ENCODE results near the gene SWAP70. TPM values are rescaled to one million over a fixed set of nuclear protein-coding genes. Genes with fewer than 3 reads are reported as not detected.
A peak's percentile ranks its signal among the peaks of the same experiment; 100 is the strongest.

The SWAP70 gene
- total and polyA plus RNA-seq, 10 of the 15 experiments (the other 5 are each of a cell fraction or from before 2014, with no cell fraction given): 20.6 to 62.4 (median 41.7) TPM

DNA sequence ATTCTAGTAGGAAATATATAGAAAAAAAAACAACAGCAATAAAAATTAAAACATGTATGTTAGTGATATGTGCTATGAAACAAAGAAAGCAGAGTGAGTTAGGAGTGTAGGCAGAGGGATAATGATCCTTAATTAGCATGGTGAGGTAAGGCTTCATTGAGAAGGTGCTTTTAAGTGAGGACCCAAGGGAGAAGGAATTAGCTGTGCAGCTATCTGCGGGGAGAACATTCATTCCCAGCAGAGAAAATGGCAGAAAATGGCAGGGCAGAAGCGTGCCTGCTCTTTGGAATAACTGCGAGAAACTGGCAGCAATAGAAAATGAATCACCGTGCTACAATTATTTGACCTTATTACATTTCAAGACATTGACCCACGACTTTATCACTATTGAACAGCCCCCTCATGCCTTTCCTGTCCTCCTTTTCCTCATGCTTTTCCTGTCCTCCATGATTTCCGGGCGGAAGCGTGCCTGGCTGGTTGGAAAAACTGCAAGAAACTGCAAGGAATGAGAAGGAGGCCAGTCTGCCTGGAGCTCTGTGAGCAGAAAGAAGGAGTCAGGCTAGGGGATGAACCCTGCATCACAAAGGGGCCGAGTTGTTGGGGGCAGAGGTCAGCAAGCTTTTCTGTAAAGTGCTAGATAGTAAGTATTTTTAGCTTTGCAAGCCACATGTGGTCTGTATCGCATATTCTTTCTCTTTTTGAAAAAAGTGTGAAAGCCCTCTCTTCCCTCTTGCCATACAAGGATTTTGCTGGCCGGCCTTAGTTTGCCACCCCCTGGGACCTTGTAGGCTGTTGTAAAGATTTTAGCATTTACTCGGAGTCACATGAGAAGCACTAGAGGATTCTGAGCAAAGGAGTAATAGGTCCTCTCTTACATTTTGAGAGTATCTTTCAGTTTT is 37.1 kb upstream of the SWAP70 start (continued):
- TF ChIP-seq E2F8 (IDR thresholded peaks at IDR 0.05; ENCODE audit: low read depth, partially characterized antibody) (no peak), RAD21 (IDR thresholded peaks at IDR 0.05; ENCODE audit: insufficient read depth, low read depth, low read length) (no peak), POLR2AphosphoS5 (IDR thresholded peaks at IDR 0.05; ENCODE audit: low read length) (no peak), STAT1 (conservative IDR thresholded peaks at IDR 0.05) (no peak), ZNF217 (IDR thresholded peaks at IDR 0.05) (no peak), MTA2 (IDR thresholded peaks at IDR 0.05; ENCODE audit: low read depth) (no peak), FOXM1 (IDR thresholded peaks at IDR 0.05; ENCODE audit: low read depth, low read length) (no peak), CBX3 (IDR thresholded peaks at IDR 0.05; ENCODE audit: borderline replicate concordance, low read depth) (no peak), IKZF1 (conservative IDR thresholded peaks at IDR 0.05) (peak; percentile 55), TCF12 (IDR thresholded peaks at IDR 0.05; ENCODE audit: low read depth, low read length) (no peak), MYB (IDR thresholded peaks at IDR 0.05; ENCODE audit: borderline replicate concordance, low read depth, low read length) (no peak), E4F1 (IDR thresholded peaks at IDR 0.05; ENCODE audit: borderline replicate concordance, partially characterized antibody) (no peak), SREBF1 (IDR thresholded peaks at IDR 0.05; ENCODE audit: low read length) (no peak), RELA (IDR thresholded peaks at IDR 0.05; ENCODE audit: borderline replicate concordance, partially characterized antibody) (no peak), BMI1 (IDR thresholded peaks at IDR 0.05; ENCODE audit: borderline replicate concordance) (no peak), KAT2A (conservative IDR thresholded peaks at IDR 0.05; ENCODE audit: control insufficient read depth, low read depth, low read length) (no peak), ZSCAN29 (IDR thresholded peaks at IDR 0.05) (no peak), RFX5 (IDR thresholded peaks at IDR 0.05; ENCODE audit: low read depth, low read length) (no peak), CEBPB (IDR thresholded peaks at IDR 0.05; ENCODE audit: borderline replicate concordance in 1 of 2, low read depth in 2 of 2, low read length in 2 of 2) (no peak), HDGF (IDR thresholded peaks at IDR 0.05) (no peak), IKZF2 (IDR thresholded peaks at IDR 0.05) (peak in 1 of 2 experiments; percentile 54; a peak in 2 of 4 replicates), HDAC2 (IDR thresholded peaks at IDR 0.05) (no peak), NR2C2 (IDR thresholded peaks at IDR 0.05; ENCODE audit: borderline replicate concordance, control insufficient read depth, insufficient read length, low read depth) (no peak), FOXK2 (IDR thresholded peaks at IDR 0.05) (no peak), NR2F1 (conservative IDR thresholded peaks at IDR 0.05) (peak; percentile 95), FOS (IDR thresholded peaks at IDR 0.05; ENCODE audit: borderline replicate concordance, extremely low read depth, insufficient read length) (no peak)
- TF ChIP-seq, protein P1, sequence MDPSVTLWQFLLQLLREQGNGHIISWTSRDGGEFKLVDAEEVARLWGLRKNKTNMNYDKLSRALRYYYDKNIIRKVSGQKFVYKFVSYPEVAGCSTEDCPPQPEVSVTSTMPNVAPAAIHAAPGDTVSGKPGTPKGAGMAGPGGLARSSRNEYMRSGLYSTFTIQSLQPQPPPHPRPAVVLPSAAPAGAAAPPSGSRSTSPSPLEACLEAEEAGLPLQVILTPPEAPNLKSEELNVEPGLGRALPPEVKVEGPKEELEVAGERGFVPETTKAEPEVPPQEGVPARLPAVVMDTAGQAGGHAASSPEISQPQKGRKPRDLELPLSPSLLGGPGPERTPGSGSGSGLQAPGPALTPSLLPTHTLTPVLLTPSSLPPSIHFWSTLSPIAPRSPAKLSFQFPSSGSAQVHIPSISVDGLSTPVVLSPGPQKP (IDR thresholded peaks at IDR 0.05; ENCODE audit: low read depth, low read length): no peak

Measured in GM12878 (cell line).